NT2/D1 (cell line): ENCODE results near the gene SLC44A5.
"Not testable (repeated sequence)": the region's sequence is repeated elsewhere in the genome, so short reads cannot be mapped to it uniquely, and the experiment has no call there.

Source experiments
- DNase-seq: peaks from one replicate; pipeline ENCODE4 v3.0.0-alpha.2; 2011; ENCODE audit warnings: low read depth, low spot score
- H3K27me3 ChIP-seq: 2 replicates; pipeline ENCODE4 v1.6.0; 2011; ENCODE audit warnings: mild to moderate bottlenecking; ENCODE audit not compliant: insufficient read length, insufficient read depth
- H3K36me3 ChIP-seq: 2 replicates; pipeline ENCODE4 v1.6.1; 2011; ENCODE audit warnings: mild to moderate bottlenecking, low read length, mixed read lengths; ENCODE audit not compliant: insufficient read depth, insufficient read length
- H3K4me1 ChIP-seq: 2 replicates; pipeline ENCODE4 v1.5.1; 2011; ENCODE audit not compliant: insufficient read depth, insufficient read length
- H3K4me3 ChIP-seq: 2 replicates; pipeline ENCODE4 v1.5.1; 2011; ENCODE audit warnings: low read depth; ENCODE audit not compliant: insufficient read length
- H3K9ac ChIP-seq: 2 replicates; pipeline ENCODE4 v1.6.0; 2011; ENCODE audit warnings: low read depth; ENCODE audit not compliant: insufficient read length
- H3K9me3 ChIP-seq: 2 replicates; pipeline ENCODE4 v1.5.1; 2011; ENCODE audit warnings: mild to moderate bottlenecking, low read length; ENCODE audit not compliant: insufficient read depth
- SUZ12 ChIP-seq: IDR thresholded peaks from 2 replicates; pipeline ENCODE4 v1.6.1; 2011; ENCODE audit not compliant: insufficient read length, insufficient read depth; ENCODE audit errors: extremely low read depth
- YY1 ChIP-seq: IDR thresholded peaks from 2 replicates; pipeline ENCODE4 v1.6.1; 2011; ENCODE audit not compliant: insufficient read length, insufficient read depth
- ZNF274 ChIP-seq: IDR thresholded peaks from 2 replicates; pipeline ENCODE4 v1.6.1; 2011; ENCODE audit warnings: mild to moderate bottlenecking, low read depth, low read length

The SLC44A5 gene

GRCh38 chr1:75612976-75613375 is 2.1 kb upstream of the SLC44A5 start:
- no peak overlapping the region for H3K9ac ChIP-seq
- peaks cover 2% of the 10 kb centered on the region for H3K4me1 ChIP-seq
- H3K4me3 ChIP-seq, result no peak overlapping the region
- H3K9me3 ChIP-seq, result no peaks in the 10 kb centered on the region
- H3K27me3 ChIP-seq, result peaks cover 57% of the 10 kb centered on the region
- no peaks in the 10 kb centered on the region for H3K36me3 ChIP-seq
- no peak for TF ChIP-seq YY1
- no peak for TF ChIP-seq SUZ12
- no peak for TF ChIP-seq ZNF274
- DNase-seq, result no peak

- TF ChIP-seq ZNF274 (no peak), YY1 (no peak), SUZ12 (no peak)
- Histone ChIP-seq H3K36me3 (no peaks in the 10 kb centered on the region), H3K9me3 (no peaks in the 10 kb centered on the region), H3K27me3 (no peaks in the 10 kb centered on the region), H3K4me1 (no peaks in the 10 kb centered on the region), H3K9ac (no peak overlapping the region), H3K4me3 (no peak overlapping the region)
- DNase-seq, result no peak
Observed at GRCh38 chr1:75602486-75602885, 8.4 kb downstream of the SLC44A5 start.

DNA sequence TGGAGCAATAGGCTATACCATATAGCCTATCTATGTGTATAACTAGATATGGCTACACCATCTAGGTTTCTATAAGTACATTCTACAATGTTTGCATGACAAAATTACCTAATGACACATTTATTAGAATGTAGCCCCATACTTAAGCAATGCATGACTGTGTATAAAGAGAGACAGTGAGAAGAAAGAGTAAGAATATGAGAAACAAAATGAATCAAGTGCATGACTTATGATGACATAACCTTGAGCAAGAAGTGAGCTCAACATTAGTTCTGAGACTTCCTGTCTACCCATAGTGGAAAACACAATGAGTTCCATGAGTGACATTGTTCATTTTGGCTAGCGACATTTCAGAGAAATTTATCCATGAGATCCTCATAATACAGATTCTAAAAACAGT is 10.1 kb downstream of the SLC44A5 start:
- Histone ChIP-seq H3K9me3 (no peaks in the 10 kb centered on the region), H3K4me3 (no peak overlapping the region), H3K4me1 (no peaks in the 10 kb centered on the region), H3K36me3 (no peaks in the 10 kb centered on the region), H3K27me3 (no peaks in the 10 kb centered on the region), H3K9ac (no peak overlapping the region)
- no peak for DNase-seq
- TF ChIP-seq SUZ12 (no peak), YY1 (no peak), ZNF274 (no peak)

DNA sequence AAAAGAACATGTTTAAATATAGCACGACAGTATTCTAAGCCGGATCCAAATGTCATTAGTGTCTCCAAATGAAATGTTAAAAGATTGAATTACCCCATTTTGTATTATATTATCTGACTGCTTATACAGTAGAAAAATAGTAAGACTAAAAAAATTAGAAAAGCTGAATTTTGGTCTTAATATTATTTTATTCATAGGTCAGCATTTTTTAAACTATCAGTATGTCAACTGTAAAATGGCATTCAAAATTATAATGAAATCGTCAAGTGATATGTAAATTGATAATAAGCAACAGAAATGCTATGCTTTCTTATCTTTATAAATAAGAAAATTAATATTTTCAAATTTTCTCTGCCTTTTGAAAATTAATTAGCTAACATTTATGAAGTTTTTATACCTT is 16.6 kb downstream of the SLC44A5 start:
- Histone ChIP-seq H3K4me3 (no peak overlapping the region), H3K9ac (no peak overlapping the region), H3K27me3 (no peaks in the 10 kb centered on the region), H3K36me3 (no peaks in the 10 kb centered on the region), H3K4me1 (peaks cover 5% of the 10 kb centered on the region), H3K9me3 (no peaks in the 10 kb centered on the region)
- DNase-seq, result no peak
- no peak for TF ChIP-seq YY1
- no peak for TF ChIP-seq ZNF274
- no peak for TF ChIP-seq SUZ12

- not testable (repeated sequence) for H3K9ac ChIP-seq, H3K36me3 ChIP-seq, H3K4me3 ChIP-seq, DNase-seq, H3K27me3 ChIP-seq, H3K4me1 ChIP-seq, H3K9me3 ChIP-seq
Observed at GRCh38 chr1:75593457-75593856, 17.5 kb downstream of the SLC44A5 start.

GRCh38 chr1:75589637-75590036 is 21.3 kb downstream of the SLC44A5 start:
- Histone ChIP-seq H3K9ac (no peak overlapping the region), H3K27me3 (no peaks in the 10 kb centered on the region), H3K4me1 (peaks cover 5% of the 10 kb centered on the region), H3K9me3 (no peaks in the 10 kb centered on the region), H3K4me3 (no peak overlapping the region), H3K36me3 (no peaks in the 10 kb centered on the region)
- no peak for DNase-seq
- TF ChIP-seq ZNF274, result no peak
- TF ChIP-seq SUZ12, result no peak
- TF ChIP-seq YY1, result no peak

DNA sequence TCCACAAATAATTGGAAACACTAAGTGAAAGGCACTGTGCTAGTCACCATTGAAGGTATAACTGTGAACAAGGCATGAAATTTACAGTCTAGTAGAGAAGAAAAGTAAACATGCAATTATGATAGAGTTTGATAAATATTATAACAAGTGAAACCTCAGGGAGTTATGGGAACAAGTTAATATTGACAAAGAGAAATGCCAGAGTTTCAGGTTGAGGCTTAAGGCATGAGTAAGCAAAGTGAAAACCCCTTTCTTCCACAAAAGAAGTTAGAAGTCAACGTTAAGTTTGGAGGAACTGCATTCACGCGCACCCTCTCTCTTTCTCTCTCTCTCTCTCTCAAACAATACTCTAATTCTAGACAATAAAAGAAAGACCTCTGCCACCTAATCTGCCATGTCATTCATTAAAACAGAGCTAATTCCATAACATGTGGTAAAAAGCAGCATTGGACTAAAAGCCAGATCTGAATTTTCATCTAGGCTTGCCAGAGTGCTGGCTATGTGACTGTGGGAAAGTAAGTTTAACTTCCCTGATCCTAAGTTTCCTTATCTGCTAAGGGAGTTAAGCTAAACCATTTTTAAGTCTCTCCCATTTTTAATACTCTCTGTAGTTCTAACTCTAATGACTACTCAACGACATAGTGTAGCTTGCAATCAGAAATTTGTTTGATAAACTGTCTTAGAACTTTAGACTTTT is 22.0 kb downstream of the SLC44A5 start:
- Histone ChIP-seq H3K9me3 (no peaks in the 10 kb centered on the region), H3K9ac (no peak overlapping the region), H3K4me3 (no peak overlapping the region), H3K36me3 (no peaks in the 10 kb centered on the region), H3K27me3 (no peaks in the 10 kb centered on the region), H3K4me1 (peaks cover 5% of the 10 kb centered on the region)
- TF ChIP-seq SUZ12, result no peak
- TF ChIP-seq ZNF274, result no peak
- no peak for TF ChIP-seq YY1
- no peak for DNase-seq

GRCh38 chr1:75587692-75588091 is 23.2 kb downstream of the SLC44A5 start:
- no peaks in the 10 kb centered on the region for H3K36me3 ChIP-seq
- no peaks in the 10 kb centered on the region for H3K27me3 ChIP-seq
- H3K4me3 ChIP-seq, result no peak overlapping the region
- no peak for DNase-seq
- H3K4me1 ChIP-seq, result peaks cover 5% of the 10 kb centered on the region
- no peak overlapping the region for H3K9ac ChIP-seq
- no peaks in the 10 kb centered on the region for H3K9me3 ChIP-seq
- TF ChIP-seq YY1 (no peak), ZNF274 (no peak), SUZ12 (no peak)
